Measurements from ENCODE around the gene HTR6.

Gene HTR6

DNA sequence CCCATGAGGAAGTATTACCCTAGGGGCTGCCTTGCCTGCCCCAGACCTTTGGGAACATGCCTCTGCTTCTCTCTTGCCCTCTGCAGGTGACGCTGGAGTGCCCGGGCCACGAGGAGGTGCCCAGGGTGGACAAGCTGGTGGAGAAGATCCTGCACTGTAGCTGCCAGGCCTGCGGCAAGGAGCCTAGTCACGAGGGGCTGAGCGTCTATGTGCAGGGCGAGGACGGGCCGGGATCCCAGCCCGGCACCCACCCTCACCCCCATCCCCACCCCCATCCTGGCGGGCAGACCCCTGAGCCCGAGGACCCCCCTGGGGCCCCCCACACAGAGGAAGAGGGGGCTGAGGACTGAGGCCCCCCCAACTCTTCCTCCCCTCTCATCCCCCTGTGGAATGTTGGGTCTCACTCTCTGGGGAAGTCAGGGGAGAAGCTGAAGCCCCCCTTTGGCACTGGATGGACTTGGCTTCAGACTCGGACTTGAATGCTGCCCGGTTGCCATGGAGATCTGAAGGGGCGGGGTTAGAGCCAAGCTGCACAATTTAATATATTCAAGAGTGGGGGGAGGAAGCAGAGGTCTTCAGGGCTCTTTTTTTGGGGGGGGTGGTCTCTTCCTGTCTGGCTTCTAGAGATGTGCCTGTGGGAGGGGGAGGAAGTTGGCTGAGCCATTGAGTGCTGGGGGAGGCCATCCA lies 7.8 kb upstream of the HTR6 start:
- DNase-seq (ENCODE audit: low read depth, low spot score): no peak

- DNase-seq (ENCODE audit: low read depth, low spot score): no peak
Observed at GRCh38 chr1:19657511-19657910, 7.2 kb upstream of the HTR6 start.

DNA sequence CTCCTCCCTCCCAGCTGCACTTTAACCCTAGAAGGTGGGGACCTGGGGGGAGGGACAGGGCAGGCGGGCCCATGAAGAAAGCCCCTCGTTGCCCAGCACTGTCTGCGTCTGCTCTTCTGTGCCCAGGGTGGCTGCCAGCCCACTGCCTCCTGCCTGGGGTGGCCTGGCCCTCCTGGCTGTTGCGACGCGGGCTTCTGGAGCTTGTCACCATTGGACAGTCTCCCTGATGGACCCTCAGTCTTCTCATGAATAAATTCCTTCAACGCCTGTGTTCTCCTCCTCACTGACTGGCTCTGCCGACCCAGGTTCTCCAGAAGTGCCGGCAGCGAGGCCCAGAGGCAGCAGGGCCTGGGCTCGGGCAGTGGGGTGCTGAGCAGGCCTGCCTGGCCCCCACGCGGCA lies 6.5 kb upstream of the HTR6 start:
- DNase-seq (ENCODE audit: low read depth, low spot score): no peak

GRCh38 chr1:19661721-19662228 lies 2.9 kb upstream of the HTR6 start:
- DNase-seq (ENCODE audit: low read depth, low spot score): no peak

DNA sequence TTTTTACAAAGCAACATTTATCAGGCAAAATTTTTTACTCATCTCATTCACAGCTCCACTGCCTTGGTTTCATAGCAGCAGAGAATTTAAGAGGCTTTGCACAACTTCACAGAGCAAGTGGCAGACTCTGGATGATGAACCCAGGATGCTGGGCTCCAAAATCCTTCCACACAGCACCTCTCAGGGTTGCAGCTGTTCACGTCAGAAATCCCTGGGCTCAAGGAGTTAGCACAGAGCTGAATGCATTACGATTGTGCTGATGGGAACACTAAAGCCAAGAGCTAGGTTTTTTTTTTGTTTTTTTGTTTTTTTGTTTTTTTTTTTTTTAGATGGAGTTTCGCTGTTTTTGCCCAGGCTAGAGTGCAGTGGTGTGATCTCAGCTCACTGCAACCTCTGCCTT lies 2.4 kb upstream of the HTR6 start:
- no peak for DNase-seq (ENCODE audit: low read depth, low spot score)

DNA sequence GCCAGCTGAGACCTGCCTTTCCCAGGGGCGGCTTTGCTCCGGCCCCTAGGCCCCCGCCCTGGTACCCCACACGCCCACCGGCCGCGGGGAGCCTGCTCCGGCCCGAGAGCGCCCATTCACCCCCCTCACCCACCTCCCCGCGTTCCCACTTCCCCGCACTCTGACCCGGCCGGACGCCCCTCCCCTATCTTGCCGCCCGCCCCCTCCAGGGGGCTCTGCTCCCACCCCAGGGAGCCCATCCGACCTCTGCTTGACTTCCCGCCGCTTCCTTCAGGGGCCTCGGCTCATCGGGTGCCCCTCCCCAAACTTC lies 466 bp downstream of the HTR6 start:
- DNase-seq (ENCODE audit: low read depth, low spot score): no peak

DNA sequence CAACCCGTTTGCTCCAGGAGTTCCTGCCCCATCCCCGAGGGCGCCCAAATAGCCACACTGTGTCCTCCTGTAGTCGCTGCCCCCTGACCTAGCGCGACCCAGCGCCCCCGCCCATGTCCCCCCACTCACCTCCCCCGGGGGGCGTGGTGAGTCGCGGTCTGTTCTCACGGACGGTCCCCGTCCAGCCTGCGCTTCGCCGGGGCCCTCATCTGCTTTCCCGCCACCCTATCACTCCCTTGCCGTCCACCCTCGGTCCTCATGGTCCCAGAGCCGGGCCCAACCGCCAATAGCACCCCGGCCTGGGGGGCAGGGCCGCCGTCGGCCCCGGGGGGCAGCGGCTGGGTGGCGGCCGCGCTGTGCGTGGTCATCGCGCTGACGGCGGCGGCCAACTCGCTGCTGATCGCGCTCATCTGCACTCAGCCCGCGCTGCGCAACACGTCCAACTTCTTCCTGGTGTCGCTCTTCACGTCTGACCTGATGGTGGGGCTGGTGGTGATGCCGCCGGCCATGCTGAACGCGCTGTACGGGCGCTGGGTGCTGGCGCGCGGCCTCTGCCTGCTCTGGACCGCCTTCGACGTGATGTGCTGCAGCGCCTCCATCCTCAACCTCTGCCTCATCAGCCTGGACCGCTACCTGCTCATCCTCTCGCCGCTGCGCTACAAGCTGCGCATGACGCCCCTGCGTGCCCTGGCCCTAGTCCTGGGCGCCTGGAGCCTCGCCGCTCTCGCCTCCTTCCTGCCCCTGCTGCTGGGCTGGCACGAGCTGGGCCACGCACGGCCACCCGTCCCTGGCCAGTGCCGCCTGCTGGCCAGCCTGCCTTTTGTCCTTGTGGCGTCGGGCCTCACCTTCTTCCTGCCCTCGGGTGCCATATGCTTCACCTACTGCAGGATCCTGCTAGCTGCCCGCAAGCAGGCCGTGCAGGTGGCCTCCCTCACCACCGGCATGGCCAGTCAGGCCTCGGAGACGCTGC lies 1.1 kb downstream of the HTR6 start:
- DNase-seq (ENCODE audit: low read depth, low spot score): no peak

DNA sequence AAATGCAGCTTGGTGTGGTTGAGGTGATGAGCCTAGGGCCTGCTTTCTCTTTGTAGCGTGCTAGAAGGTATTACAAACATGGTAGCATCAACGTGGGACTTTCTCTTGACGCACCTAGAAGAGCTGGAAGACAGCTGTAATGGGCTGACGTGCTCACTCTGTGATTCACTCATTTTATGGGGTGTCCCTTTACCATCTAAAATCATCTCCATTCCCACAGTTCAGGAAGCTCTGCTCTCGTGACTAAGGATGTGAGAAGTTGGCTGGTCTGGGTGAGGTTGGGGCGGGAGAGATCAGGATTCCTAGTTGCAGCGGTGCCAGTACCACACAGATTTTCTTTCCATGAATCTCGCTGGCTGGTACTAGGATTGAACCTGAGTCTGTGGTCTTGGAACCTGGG lies 4.2 kb downstream of the HTR6 start:
- no peak for DNase-seq (ENCODE audit: low read depth, low spot score)

DNA sequence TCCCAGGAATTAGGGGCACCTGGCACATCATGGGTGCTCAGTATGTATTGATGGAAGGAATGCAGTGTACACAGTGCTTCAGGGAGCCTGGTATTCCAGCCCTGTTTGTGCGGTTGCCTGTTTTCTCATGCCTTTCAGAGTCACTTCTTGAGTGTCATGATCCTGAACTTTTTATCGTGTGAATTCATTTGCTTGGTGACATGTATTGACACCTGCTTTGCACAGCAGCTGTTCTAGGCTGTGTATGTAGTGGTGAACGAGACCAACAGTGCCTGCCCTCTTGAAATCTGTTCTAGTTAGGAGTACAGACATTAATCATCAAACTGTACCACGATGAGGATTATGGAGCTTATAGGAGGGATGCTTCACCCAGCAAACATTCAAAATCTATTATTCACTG lies 6.1 kb downstream of the HTR6 start:
- DNase-seq (ENCODE audit: low read depth, low spot score): no peak

GRCh38 chr1:19672237-19672636 lies 7.6 kb downstream of the HTR6 start:
- no peak for DNase-seq (ENCODE audit: low read depth, low spot score)

GRCh38 chr1:19675797-19676196 lies 11.1 kb downstream of the HTR6 start:
- DNase-seq (ENCODE audit: low read depth, low spot score): no peak

DNA sequence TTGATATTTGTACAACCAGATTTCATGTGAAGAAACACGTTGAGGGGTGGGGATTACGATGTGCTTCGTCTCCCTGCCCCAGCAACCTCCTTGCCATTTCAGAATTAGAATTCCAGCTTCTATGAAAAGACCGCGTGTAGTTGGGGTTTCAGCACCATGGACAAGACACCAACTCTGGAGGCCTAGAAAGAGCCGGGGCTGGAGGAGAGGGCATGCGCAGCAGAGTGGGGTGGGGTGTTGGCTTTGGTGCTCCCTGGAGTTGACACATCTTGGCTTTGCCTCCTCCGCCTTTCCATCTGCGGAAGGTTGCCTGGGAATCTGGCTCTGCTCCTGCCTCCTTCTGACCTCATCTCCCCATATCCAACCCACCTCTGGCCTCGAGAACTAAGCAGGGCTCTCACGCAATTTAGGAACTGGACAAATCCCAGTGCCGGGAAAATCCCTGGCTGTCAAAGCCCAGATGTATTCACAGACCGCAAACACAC lies 11.8 kb downstream of the HTR6 start:
- no peak for DNase-seq (ENCODE audit: low read depth, low spot score)

GRCh38 chr1:19678493-19678892 lies 13.8 kb downstream of the HTR6 start:
- DNase-seq (ENCODE audit: low read depth, low spot score): no peak

DNA sequence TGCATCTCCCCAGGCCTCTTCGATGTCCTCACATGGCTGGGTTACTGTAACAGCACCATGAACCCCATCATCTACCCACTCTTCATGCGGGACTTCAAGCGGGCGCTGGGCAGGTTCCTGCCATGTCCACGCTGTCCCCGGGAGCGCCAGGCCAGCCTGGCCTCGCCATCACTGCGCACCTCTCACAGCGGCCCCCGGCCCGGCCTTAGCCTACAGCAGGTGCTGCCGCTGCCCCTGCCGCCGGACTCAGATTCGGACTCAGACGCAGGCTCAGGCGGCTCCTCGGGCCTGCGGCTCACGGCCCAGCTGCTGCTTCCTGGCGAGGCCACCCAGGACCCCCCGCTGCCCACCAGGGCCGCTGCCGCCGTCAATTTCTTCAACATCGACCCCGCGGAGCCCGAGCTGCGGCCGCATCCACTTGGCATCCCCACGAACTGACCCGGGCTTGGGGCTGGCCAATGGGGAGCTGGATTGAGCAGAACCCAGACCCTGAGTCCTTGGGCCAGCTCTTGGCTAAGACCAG lies 14.3 kb downstream of the HTR6 start:
- DNase-seq (ENCODE audit: low read depth, low spot score): no peak

DNA sequence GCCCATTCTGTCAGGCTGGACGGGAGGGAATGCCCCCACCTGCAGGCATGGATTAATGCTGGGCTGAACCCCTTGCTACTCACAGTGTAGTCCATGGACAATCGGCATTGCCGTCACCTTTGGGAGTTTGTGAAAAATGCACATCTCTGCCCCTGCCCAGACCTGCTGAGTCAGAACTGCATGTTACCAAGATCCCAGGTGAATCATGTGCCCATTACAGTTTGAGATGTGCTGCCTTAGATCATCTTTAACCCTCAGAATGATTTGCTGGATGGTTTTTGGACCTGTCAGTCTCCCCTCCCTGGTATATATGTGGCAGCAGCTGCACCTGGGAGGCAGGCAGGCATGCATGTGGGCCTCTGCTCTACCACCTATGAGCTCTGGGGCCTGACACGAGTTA lies 15.0 kb downstream of the HTR6 start:
- no peak for DNase-seq (ENCODE audit: low read depth, low spot score)

- no peak for DNase-seq (ENCODE audit: low read depth, low spot score)
Observed at GRCh38 chr1:19680644-19681043, 16.0 kb downstream of the HTR6 start.

DNA sequence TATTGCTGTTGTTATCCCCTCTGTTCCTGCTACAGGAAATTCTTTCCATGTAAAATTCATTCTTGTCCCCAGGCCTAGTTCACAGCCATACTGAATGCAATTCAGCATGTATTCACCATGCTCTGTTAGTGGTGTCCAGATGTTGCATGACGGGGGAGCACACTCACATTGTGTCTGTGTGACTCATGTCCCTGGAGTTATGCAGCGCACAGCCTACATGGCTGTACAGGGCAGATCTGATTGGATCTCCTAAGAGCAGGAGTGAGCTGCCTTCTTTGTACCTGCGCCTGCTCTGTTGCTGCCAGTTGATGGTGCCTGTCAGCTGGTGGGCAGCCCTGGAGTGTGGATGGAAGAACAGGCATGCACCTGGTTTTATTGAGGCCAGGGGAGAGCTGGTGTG lies 17.6 kb downstream of the HTR6 start:
- DNase-seq (ENCODE audit: low read depth, low spot score): no peak

DNA sequence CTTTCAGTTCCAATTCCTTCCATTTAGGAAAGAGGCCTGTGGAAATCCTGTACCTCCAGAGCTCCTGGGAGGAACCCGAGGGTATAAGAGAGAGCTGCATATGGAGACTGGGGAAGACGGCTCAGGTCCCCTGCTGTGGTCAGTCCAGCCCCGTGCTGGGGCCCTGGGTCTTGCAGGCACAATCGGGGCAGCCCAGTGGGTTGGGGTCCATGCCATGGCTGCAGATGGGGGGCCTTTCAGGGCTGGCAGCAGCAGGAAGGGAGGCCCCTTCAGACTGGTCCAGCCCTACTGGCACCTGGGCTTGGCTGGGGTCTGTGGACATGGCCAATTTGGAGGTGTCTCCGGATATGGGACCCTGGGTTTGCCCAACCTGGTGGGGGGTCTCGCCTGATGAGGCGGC lies 18.2 kb downstream of the HTR6 start:
- DNase-seq (ENCODE audit: low read depth, low spot score): no peak

GRCh38 chr1:19683351-19683750 lies 18.7 kb downstream of the HTR6 start:
- DNase-seq (ENCODE audit: low read depth, low spot score): no peak

DNA sequence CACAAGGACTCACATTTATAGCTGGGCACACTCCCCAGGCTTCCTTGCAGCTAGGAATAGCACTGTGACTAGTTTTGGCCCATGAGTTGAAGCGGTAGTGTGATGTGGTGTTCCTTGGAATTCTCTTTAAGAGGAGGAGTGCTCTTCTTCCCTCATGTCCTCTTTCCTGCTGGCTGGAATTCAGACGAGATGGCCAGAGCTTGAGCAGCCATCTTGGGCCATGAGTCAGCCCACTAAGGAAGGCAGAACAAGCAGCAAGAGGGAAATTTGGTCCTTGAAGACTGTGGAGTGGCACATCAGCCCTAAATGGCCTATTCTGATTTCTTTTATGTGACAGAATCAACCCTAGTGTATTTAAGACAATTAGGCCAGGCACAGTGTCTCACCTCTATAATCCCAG lies 20.0 kb downstream of the HTR6 start:
- DNase-seq (ENCODE audit: low read depth, low spot score): no peak

- DNase-seq (ENCODE audit: low read depth, low spot score): no peak
Observed at GRCh38 chr1:19685994-19686393, 21.3 kb downstream of the HTR6 start.

GRCh38 chr1:19687414-19687813 lies 22.7 kb downstream of the HTR6 start:
- no peak for DNase-seq (ENCODE audit: low read depth, low spot score)
